Neural progenitor cell (in vitro differentiated cells): ENCODE data around the gene BAG5. TPM values are rescaled to one million over a fixed set of nuclear protein-coding genes. Genes with fewer than 3 reads are reported as not detected.

ENCODE experiments used
- DNase-seq: peaks from one replicate; pipeline ENCODE4 v3.0.0-alpha.2; 2016; ENCODE audit warnings: low spot score
- H2AFZ ChIP-seq: fragments of 200-600 bp; sonication (generic); replicated peaks from 2 replicates; pipeline ENCODE4 v1.6.1; 2016; ENCODE audit warnings: antibody characterized with exemption
- H3F3A ChIP-seq: fragments of 200-600 bp; sonication (generic); 2 replicates; pipeline ENCODE4 v1.6.1; 2016; ENCODE audit warnings: antibody characterized with exemption, low read depth
- H3K27ac ChIP-seq: fragments of 200-600 bp; sonication (generic); 2 replicates; pipeline ENCODE4 v1.5.1; 2016; ENCODE audit warnings: mild to moderate bottlenecking
- H3K27me3 ChIP-seq: fragments of 200-600 bp; sonication (generic); 2 replicates; pipeline ENCODE4 v1.6.1; 2016; ENCODE audit warnings: mild to moderate bottlenecking, moderate library complexity
- H3K36me3 ChIP-seq: fragments of 200-600 bp; sonication (generic); 2 replicates; pipeline ENCODE4 v1.5.1; 2016
- H3K4me1 ChIP-seq: fragments of 200-600 bp; sonication (generic); 2 replicates; pipeline ENCODE4 v1.6.1; 2016; ENCODE audit warnings: mixed run types
- H3K4me2 ChIP-seq: fragments of 200-600 bp; sonication (generic); 2 replicates; pipeline ENCODE4 v1.6.1; 2016
- H3K4me3 ChIP-seq: fragments of 200-600 bp; sonication (generic); 2 replicates; pipeline ENCODE4 v1.5.1; 2016
- H3K79me2 ChIP-seq: fragments of 200-600 bp; sonication (generic); 2 replicates; pipeline ENCODE4 v1.6.1; 2016; ENCODE audit warnings: low read depth
- H3K9ac ChIP-seq: fragments of 200-600 bp; sonication (generic); 2 replicates; pipeline ENCODE4 v1.6.1; 2016
- H3K9me3 ChIP-seq: fragments of 200-600 bp; sonication (generic); 2 replicates; pipeline ENCODE4 v1.5.1; 2016; ENCODE audit warnings: low read depth
- H4K20me1 ChIP-seq: fragments of 200-600 bp; sonication (generic); 2 replicates; pipeline ENCODE4 v1.6.1; 2016; ENCODE audit warnings: low read depth
- H3K27ac Mint-ChIP-seq: 3 replicates; pipeline ENCODE4 v1.8.0; 2021; ENCODE audit warnings: mixed read lengths
- H3K27me3 Mint-ChIP-seq: 2 replicates; pipeline ENCODE4 v1.8.0; 2022; ENCODE audit warnings: low read depth, mild to moderate bottlenecking, inconsistent platforms, moderate library complexity, mixed read lengths; ENCODE audit not compliant: insufficient read depth
- H3K36me3 Mint-ChIP-seq: 3 replicates; pipeline ENCODE4 v1.8.0; 2021; ENCODE audit warnings: mixed read lengths
- H3K4me1 Mint-ChIP-seq: 3 replicates; pipeline ENCODE4 v1.8.0; 2021; ENCODE audit warnings: mixed read lengths
- H3K4me3 Mint-ChIP-seq: 3 replicates; pipeline ENCODE4 v1.8.0; 2021; ENCODE audit warnings: mild to moderate bottlenecking, moderate library complexity, mixed read lengths
- H3K9me3 Mint-ChIP-seq: 3 replicates; pipeline ENCODE4 v1.8.0; 2020; ENCODE audit warnings: mixed read lengths
- CTCF ChIP-seq: fragments of 200-600 bp; sonication (generic); IDR thresholded peaks from 2 replicates; pipeline ENCODE4 v1.5.1; 2017; ENCODE audit warnings: antibody characterized with exemption, mild to moderate bottlenecking
- EZH2 ChIP-seq: fragments of 200-600 bp; sonication (generic); IDR thresholded peaks from 2 replicates; pipeline ENCODE4 v1.6.1; 2017; ENCODE audit warnings: antibody characterized with exemption, mild to moderate bottlenecking, moderate library complexity
- EZH2phosphoT487 ChIP-seq: fragments of 200-600 bp; sonication (generic); IDR thresholded peaks from 2 replicates; pipeline ENCODE4 v1.6.1; 2017; ENCODE audit warnings: antibody characterized with exemption
- total RNA-seq: library from RNA; depleted of rRNA; stranded (reverse); fragments of >200 nt; gene quantifications from 2 replicates; pipeline ENCODE4 v1.2.3, GENCODE V29; 2015; ENCODE audit warnings: low replicate concordance

Gene BAG5
- total RNA-seq, 1 donor from 2014 or later = 59.9 TPM

GRCh38 chr14:103546652-103547454 is 15.6 kb downstream of the BAG5 start:
- Histone ChIP-seq H3K27me3 (no peaks in the 10 kb centered on the region), H3K4me3 (no peak overlapping the region), H3K4me1 (peaks cover 28% of the 10 kb centered on the region), H3K9ac (no peak overlapping the region), H3K36me3 (no peaks in the 10 kb centered on the region), H3K27ac (no peak overlapping the region), H4K20me1 (no peaks in the 10 kb centered on the region), H3K9me3 (no peaks in the 10 kb centered on the region), H3F3A (no peaks in the 10 kb centered on the region), H2AFZ (no peak overlapping the region), H3K79me2 (no peaks in the 10 kb centered on the region), H3K4me2 (no peak overlapping the region)
- Mint-ChIP-seq H3K27ac (peak overlapping the region; percentile 79), H3K4me1 (peaks cover 22% of the 10 kb centered on the region), H3K9me3 (peaks cover 2% of the 10 kb centered on the region), H3K36me3 (no peaks in the 10 kb centered on the region), H3K27me3 (peaks cover 8% of the 10 kb centered on the region), H3K4me3 (no peak overlapping the region)
- peak; percentile 82 for DNase-seq
- TF ChIP-seq CTCF = peak; percentile 98
- no peak for TF ChIP-seq EZH2
- no peak for TF ChIP-seq EZH2phosphoT487

GRCh38 chr14:103545915-103546651 is 16.4 kb downstream of the BAG5 start:
- H3F3A ChIP-seq = no peaks in the 10 kb centered on the region
- H3K4me1 Mint-ChIP-seq = peaks cover 21% of the 10 kb centered on the region
- peaks cover 36% of the 10 kb centered on the region for H3K4me1 ChIP-seq
- peak overlapping the region; percentile 59 for H3K4me3 Mint-ChIP-seq
- H3K27ac ChIP-seq = no peak overlapping the region
- H3K4me2 ChIP-seq = no peak overlapping the region
- H3K9me3 ChIP-seq = no peaks in the 10 kb centered on the region
- H3K36me3 Mint-ChIP-seq = no peaks in the 10 kb centered on the region
- H3K4me3 ChIP-seq = no peak overlapping the region
- no peaks in the 10 kb centered on the region for H3K36me3 ChIP-seq
- no peak overlapping the region for H2AFZ ChIP-seq
- H3K27me3 ChIP-seq = no peaks in the 10 kb centered on the region
- no peak for DNase-seq
- no peak overlapping the region for H3K9ac ChIP-seq
- no peaks in the 10 kb centered on the region for H4K20me1 ChIP-seq
- H3K79me2 ChIP-seq = no peaks in the 10 kb centered on the region
- TF ChIP-seq EZH2phosphoT487 = no peak
- TF ChIP-seq EZH2 = no peak
- TF ChIP-seq CTCF = no peak
- H3K27me3 Mint-ChIP-seq = peaks cover 8% of the 10 kb centered on the region
- H3K27ac Mint-ChIP-seq = peak overlapping the region; percentile 76
- no peaks in the 10 kb centered on the region for H3K9me3 Mint-ChIP-seq

GRCh38 chr14:103545219-103545914 is 17.1 kb downstream of the BAG5 start:
- Mint-ChIP-seq H3K27ac (peak overlapping the region; percentile 76), H3K27me3 (peaks cover 11% of the 10 kb centered on the region), H3K4me1 (peaks cover 26% of the 10 kb centered on the region), H3K4me3 (no peak overlapping the region), H3K9me3 (no peaks in the 10 kb centered on the region), H3K36me3 (no peaks in the 10 kb centered on the region)
- Histone ChIP-seq H3K4me1 (peaks cover 42% of the 10 kb centered on the region), H3K27me3 (no peaks in the 10 kb centered on the region), H3F3A (peaks cover 3% of the 10 kb centered on the region), H3K36me3 (no peaks in the 10 kb centered on the region), H3K27ac (no peak overlapping the region), H4K20me1 (no peaks in the 10 kb centered on the region), H3K4me3 (no peak overlapping the region), H3K9me3 (no peaks in the 10 kb centered on the region), H2AFZ (no peak overlapping the region), H3K79me2 (no peaks in the 10 kb centered on the region), H3K4me2 (no peak overlapping the region), H3K9ac (no peak overlapping the region)
- no peak for TF ChIP-seq CTCF
- no peak for TF ChIP-seq EZH2phosphoT487
- TF ChIP-seq EZH2 = no peak
- no peak for DNase-seq
